Stimulated activated CD4-positive, alpha-beta T cell treated with anti-CD3 and anti-CD28 coated beads, Interleukin-12 subunit alpha, Interleukin-12 subunit beta, amount 100 ng/mL, for 4 hours (primary cell): ENCODE data around the gene ATP5PD.

Experiments
- DNase-seq: peaks from one replicate; pipeline ENCODE4 v3.0.0-alpha.2; 2020

ATP5PD gene

DNA sequence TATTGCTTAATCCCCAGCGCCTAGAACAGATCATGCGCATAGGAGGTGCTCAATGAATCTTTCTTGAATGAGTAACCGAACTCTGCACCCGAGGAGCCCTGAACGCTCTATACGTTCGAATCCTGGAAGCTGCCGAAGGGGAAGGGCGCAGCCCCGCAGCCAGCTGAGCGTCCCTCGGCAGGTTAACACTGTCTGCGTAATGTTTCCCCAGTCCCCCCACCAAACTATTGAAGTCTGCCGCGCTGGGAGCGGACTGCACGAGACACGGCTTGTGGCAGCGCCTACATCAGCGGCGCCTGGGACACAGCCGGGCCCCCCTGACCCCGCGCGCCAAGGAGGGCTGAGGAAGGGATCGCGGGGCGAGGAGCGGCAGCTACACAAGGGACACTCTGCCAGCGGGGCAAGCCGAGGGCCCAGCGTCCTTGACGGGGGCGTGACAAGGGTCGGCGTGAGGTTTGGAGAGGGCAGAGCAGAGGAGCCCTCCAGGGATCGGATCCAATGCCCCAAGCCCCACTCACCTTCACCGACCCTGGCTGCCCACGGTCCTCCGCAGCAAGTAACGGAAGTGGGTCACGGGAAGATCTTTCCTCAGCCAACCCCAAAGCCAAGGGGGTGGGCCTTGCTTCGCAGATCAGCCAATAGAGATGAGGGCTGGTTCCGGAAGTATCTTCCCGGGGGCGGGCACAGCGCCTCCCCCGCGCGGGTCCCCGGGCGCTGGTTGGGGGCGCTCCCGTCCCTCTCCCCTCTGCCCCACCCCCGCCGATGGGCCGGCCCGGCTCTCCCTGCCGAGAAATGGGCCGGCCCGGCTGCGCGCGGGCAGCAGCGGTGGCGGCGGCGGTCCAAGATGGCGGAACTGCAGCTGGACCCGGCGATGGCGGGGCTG lies at the start of gene ATP5PD, which contains the start of gene KCTD2:
TSS of gene ATP5PD (minus strand) at position 563 of the 883 bp plus-strand sequence. CDS start 4,319 bp downstream, outside the sequence.
TSS of gene KCTD2 (plus strand) at position 819 of the 883 bp plus-strand sequence. CDS start at position 845, 26 bp downstream.
- peak; percentile 91 for DNase-seq

GRCh38 chr17:75096082-75096625 lies 49.4 kb upstream of the ATP5PD start:
- no peak for DNase-seq

GRCh38 chr17:75094871-75095399 lies 48.2 kb upstream of the ATP5PD start:
- no peak for DNase-seq

DNA sequence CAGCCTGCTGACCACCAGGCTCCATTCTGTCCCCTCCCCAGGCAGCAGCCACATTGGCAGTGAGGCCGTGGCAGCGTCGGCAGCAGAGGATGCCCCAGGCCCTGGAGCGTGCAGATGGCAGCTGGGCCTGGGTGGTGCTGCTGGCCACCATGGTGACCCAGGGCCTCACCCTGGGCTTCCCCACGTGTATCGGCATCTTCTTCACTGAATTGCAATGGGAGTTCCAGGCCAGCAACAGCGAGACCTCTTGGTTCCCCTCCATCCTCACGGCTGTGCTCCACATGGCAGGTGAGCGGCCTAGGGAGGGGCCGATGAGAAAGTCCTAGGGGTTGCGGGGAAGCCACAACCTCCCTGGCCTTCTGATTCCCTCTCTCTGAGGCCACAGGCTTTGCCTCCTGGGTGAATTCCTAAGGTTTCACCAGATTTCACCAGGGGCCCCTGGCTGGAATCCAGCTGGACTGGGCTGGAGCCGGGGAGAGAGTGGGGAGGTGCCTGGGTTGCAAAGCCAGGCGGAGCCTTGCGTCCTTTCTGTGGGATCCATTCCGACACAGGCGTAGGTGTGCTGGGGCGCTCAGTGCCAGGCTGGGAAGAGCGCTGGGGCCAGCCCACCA lies 46.9 kb upstream of the ATP5PD start:
- no peak for DNase-seq

DNA sequence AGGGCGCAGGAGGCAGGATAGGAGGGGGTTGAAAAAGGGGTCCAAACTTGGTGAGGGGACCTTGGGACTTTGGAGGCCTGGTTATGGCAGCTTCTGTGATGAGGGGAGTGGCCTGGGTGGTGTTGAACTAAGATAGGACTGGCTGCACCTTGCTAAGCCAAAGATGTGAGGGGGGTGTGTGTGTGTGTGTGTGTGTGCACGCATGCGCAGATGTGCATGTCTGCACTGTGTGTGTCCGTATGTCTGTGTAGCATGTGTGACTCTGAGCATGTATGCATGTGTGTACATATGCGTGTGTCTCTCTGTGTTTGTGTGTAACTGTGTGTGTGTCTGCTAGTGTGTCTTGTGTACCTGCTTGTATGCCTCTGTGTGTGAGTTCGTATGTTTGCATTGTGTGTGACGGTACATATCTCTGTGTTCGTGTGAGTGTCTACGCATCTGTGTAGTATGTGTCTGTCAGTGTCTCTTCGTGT lies 45.1 kb upstream of the ATP5PD start:
- DNase-seq = no peak

GRCh38 chr17:75090871-75091854 lies 44.4 kb upstream of the ATP5PD start:
- DNase-seq = no peak

- DNase-seq = no peak
Measured at GRCh38 chr17:75088465-75089417, 42.0 kb upstream of the ATP5PD start.

- no peak for DNase-seq
Measured at GRCh38 chr17:75087558-75088453, 41.0 kb upstream of the ATP5PD start, which contains the start of gene SLC16A5. Gene SLC16A5, plus strand, starts transcription at chr17:75087954. Its CDS starts 5,683 bp downstream, at chr17:75093637.

DNA sequence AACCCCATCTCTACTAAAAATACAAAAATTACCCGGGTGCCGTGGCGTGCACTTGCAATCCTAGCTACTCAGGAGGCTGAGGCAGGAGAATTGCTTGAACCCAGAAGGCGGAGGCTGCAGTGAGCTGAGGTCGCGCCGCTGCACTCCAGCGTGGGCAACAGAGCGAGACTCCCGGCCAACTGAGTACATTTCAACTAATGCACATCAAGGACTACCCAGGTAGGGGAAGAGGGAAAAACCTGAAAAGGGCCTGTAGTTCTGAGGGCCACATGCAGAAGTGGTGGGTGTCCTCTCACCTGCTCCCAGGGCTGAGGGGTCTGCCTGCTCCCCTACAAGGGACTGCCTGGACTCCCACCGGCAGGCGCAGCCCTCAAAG lies 40.4 kb upstream of the ATP5PD start:
- DNase-seq = no peak

DNA sequence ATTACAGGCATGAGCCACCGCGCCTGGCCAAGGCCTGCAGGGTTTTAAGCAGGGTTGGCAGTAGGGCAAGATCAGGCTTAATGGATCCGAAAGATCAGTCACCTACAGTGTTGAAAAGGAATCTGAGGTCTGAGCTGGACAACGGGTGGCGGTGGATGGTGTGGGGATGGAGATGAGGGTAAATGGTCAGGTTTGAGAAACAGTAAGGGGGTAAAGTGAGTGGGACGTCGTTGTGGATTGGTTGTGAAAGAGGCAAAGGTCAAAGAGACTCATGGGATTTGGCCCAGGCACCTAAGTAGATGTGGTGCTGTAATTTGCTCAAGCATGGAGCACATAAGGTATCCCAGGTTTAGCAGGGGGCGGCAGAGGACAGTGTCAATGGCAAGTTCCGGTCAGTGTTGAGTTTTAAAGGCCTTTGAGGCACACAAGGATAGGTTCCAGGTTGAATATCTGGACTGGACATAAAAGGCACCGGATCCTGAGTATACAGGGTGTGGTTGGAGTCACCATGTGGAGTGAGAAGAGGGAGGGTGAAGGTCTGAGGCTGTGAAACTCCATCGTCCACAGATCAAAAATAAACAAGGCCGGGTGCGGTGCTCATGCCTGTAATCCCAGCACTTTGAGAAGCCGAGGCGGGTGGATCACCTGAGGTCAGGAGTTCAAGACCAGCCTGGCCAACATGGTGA lies 39.9 kb upstream of the ATP5PD start:
- no peak for DNase-seq

DNA sequence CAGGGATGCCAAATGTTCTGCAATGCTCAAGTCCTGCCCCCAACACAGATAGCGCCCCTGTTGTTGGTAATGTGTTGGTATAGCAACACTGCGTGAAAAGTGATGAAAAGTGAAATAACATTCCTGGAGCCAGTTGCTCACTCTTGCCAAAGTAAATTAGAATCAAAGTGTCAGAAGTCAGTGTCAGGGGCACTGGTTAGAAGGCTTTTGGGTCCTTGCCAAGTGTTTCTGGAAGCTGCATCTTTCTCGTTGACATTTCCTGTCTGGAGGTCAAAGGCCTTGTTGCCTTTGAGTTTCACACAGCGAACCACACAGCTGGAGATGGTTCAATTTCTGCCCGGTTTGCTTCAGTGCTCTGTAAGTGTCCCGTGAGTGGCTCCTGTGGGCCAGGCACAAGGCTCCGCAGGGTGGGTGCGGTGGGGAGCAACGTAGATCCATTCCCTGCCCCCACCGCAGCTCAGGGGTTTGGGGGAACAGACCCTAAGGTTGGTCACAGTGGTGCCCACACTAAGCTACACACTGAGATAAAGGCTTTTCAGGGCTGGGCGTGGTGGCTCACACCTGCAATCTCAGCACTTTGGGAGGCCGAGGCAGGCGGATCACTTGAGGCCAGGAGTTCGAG lies 37.4 kb upstream of the ATP5PD start:
- DNase-seq = no peak

DNA sequence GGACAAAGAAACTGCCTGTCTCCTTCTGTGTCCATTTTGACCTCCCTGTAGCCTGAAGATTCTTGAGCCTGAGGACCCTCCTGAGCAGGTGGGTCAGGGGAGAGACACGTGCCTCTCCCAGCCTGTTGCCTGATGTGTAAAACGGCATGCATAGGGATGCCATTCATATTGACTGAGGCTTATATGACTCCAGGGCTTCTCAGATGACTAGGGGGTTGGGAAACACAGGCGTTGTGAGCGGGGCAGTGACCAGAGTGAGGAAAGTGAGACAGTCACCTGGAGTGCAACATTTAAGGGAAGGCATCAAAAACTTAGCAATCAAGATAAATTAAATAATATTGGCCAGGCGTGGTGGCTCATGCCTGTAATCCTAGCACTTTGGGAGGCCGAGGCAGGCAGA lies 35.9 kb upstream of the ATP5PD start:
- DNase-seq = no peak

GRCh38 chr17:75081611-75082540 lies 35.1 kb upstream of the ATP5PD start:
- no peak for DNase-seq

DNA sequence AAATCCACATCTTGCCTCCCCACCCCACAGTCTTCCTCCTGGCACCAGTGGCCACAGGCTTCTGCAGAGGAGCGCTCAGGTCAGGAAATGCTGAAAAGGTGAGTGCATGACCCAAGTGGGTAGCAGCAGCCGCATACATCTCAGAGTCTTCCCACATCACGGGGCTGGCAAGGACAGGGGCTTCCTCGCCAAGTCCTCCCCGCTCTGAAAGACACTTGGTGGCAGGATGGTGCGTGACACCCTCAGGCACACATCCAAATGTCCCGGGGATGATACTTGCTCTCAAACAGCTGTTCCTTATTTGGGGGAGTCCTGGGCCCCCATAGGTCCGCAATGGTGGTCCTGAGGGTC lies 32.2 kb upstream of the ATP5PD start:
- no peak for DNase-seq

- no peak for DNase-seq
Measured at GRCh38 chr17:75078284-75079022, 31.7 kb upstream of the ATP5PD start.

DNA sequence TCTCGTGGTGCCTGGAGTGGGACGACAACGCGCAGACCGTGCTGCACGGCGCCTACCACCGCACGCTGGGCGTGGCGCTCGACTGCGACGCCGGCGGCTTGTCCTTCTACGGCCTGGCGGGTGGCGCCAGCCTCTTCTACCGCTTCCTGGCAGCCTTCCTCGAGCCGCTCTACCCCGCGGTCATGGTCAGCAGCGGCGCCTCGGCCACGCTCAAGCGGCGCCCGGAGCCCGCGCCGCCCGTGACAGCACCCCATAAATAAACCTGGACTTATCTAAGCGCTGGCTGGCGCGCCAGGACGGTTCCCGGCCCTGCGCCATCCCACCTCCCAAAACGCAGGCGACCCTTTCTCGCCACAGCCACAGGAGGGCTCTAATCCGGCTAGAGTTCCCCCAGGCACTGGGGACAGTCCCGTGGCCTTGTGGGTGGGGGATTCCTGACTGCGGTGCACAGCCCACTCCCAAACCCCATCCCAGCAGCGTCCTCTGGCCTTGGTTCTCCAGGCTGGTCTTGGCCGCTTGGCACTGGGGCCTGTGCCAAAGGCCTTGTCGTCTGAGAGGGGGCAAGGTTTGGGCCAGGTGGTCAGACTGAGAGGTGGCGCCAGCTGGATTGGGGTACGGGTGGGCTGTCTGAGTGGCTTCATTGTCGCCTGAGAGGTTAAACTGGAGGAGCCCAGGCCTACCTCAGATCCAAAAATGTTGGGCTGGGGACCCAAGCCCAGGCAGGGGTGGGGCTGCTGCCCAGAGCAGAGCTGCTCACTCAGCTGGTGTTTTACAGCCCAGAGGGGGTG lies 30.9 kb upstream of the ATP5PD start:
- peak; percentile 51 for DNase-seq
